ENCODE measurements around the gene ZFYVE19. TPM values are rescaled to one million over a fixed set of nuclear protein-coding genes. Genes with fewer than 3 reads are reported as not detected.

ZFYVE19 gene
- total RNA-seq, 1 experiment from 2014 or later = 39.5 TPM

DNA sequence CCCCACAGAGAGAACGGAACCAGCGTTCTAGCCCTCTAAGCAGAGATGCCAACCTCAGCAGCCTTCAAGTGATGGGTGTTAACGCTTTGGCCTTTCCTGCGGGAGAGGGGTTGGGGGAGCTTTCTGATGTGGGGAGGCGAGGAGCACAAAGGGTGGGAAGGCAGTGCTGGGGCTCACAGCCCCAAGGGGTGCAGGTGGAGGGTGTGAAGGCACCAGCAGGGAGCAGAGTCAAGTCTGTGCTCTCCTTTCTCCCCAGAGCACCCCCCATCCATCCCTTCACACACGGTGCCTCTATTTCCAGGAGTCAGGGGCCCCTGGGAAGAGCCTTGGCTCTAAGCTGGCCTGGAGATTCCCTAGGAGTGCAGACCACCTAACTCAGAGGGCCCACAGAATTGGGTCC is 33.0 kb upstream of the ZFYVE19 start:
- in situ Hi-C loops (cut with HindIII; ENCODE audit: low pct_unique_long_range_greater_than_20kb, low sequenced_read_pairs) = no loop called here
- H3K36me3 ChIP-seq (ENCODE audit: control insufficient read depth, insufficient read depth, low read length) = no peaks in the 10 kb centered on the region

DNA sequence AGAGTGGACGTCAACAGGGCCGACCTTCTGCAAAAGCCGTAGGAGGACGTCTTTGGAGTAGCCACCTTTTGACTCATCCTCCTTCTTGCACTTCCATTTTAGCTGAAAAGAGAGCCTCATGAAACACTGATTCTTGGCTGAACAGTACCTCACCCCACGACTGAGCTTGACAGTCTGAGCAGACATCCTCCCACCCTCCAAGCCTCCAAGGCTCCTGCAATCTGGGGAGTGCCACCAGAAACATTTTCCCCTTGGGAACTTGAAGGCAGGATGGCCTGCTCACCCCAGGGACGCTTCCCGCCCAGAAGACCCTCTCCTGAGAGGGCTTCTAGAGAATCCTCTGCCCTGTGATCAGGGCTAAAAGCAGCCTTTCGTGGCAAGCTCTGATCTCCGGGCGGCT is 31.9 kb upstream of the ZFYVE19 start:
- intact Hi-C loops (cut with micrococcal nuclease; ENCODE audit: unreplicated experiment) (no loop called here), in situ Hi-C loops (cut with HindIII; ENCODE audit: low pct_unique_long_range_greater_than_20kb, low sequenced_read_pairs) (loop anchor here (25.0 kb wide), 1 partner anchor 138 kb away; no protein-coding TSS in a partner anchor)
- TF ChIP-seq TCF7L2 (IDR thresholded peaks at IDR 0.05; ENCODE audit: low read depth, low read length) (no peak), SIN3A (IDR thresholded peaks at IDR 0.05; ENCODE audit: borderline replicate concordance, insufficient read depth, low read depth, low read length) (no peak), POLR2AphosphoS5 (IDR thresholded peaks at IDR 0.05; ENCODE audit: low read depth, low read length) (no peak)
- TF ChIP-seq, protein P1, sequence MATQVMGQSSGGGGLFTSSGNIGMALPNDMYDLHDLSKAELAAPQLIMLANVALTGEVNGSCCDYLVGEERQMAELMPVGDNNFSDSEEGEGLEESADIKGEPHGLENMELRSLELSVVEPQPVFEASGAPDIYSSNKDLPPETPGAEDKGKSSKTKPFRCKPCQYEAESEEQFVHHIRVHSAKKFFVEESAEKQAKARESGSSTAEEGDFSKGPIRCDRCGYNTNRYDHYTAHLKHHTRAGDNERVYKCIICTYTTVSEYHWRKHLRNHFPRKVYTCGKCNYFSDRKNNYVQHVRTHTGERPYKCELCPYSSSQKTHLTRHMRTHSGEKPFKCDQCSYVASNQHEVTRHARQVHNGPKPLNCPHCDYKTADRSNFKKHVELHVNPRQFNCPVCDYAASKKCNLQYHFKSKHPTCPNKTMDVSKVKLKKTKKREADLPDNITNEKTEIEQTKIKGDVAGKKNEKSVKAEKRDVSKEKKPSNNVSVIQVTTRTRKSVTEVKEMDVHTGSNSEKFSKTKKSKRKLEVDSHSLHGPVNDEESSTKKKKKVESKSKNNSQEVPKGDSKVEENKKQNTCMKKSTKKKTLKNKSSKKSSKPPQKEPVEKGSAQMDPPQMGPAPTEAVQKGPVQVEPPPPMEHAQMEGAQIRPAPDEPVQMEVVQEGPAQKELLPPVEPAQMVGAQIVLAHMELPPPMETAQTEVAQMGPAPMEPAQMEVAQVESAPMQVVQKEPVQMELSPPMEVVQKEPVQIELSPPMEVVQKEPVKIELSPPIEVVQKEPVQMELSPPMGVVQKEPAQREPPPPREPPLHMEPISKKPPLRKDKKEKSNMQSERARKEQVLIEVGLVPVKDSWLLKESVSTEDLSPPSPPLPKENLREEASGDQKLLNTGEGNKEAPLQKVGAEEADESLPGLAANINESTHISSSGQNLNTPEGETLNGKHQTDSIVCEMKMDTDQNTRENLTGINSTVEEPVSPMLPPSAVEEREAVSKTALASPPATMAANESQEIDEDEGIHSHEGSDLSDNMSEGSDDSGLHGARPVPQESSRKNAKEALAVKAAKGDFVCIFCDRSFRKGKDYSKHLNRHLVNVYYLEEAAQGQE (IDR thresholded peaks at IDR 0.05; ENCODE audit: insufficient read depth in 1 of 2, low read depth in 2 of 2, low read length in 1 of 2) = no peak
- TF ChIP-seq, protein P2, sequence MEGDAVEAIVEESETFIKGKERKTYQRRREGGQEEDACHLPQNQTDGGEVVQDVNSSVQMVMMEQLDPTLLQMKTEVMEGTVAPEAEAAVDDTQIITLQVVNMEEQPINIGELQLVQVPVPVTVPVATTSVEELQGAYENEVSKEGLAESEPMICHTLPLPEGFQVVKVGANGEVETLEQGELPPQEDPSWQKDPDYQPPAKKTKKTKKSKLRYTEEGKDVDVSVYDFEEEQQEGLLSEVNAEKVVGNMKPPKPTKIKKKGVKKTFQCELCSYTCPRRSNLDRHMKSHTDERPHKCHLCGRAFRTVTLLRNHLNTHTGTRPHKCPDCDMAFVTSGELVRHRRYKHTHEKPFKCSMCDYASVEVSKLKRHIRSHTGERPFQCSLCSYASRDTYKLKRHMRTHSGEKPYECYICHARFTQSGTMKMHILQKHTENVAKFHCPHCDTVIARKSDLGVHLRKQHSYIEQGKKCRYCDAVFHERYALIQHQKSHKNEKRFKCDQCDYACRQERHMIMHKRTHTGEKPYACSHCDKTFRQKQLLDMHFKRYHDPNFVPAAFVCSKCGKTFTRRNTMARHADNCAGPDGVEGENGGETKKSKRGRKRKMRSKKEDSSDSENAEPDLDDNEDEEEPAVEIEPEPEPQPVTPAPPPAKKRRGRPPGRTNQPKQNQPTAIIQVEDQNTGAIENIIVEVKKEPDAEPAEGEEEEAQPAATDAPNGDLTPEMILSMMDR (IDR thresholded peaks at IDR 0.05) = no peak
- H3K27me3 ChIP-seq (ENCODE audit: control insufficient read depth, insufficient read depth, low read length) = no peaks in the 10 kb centered on the region
- H3K4me1 ChIP-seq (ENCODE audit: control insufficient read depth, insufficient read depth, low read length) = peaks cover 4% of the 10 kb centered on the region; the same call in 1 of the 2 replicates
- H3K36me3 ChIP-seq (ENCODE audit: control insufficient read depth, insufficient read depth, low read length) = no peaks in the 10 kb centered on the region; the same call in 1 of the 2 replicates
- H3K9me3 ChIP-seq (ENCODE audit: control insufficient read depth, insufficient read depth, low read depth, low read length) = no peaks in the 10 kb centered on the region
- BruUV-seq (replicated peaks) = no TSS peak
- ChIA-PET CTCF (no interaction called here), POLR2A (no interaction called here)
- ATAC-seq = no peak
- H3K27ac ChIP-seq (ENCODE audit: low read length) = no peak overlapping the region
- no peak overlapping the region for H3K4me3 ChIP-seq (ENCODE audit: low read depth in 2 of 2, low read length in 2 of 2)
- DNase-seq (ENCODE audit: low read depth, low spot score) = no peak

More for the DNA sequence above, 33.0 kb upstream of the ZFYVE19 start:
- TF ChIP-seq SIN3A (IDR thresholded peaks at IDR 0.05; ENCODE audit: borderline replicate concordance, insufficient read depth, low read depth, low read length) (no peak), TCF7L2 (IDR thresholded peaks at IDR 0.05; ENCODE audit: low read depth, low read length) (no peak), POLR2AphosphoS5 (IDR thresholded peaks at IDR 0.05; ENCODE audit: low read depth, low read length) (no peak)
- TF ChIP-seq, protein P2 (IDR thresholded peaks at IDR 0.05) = no peak
- no peaks in the 10 kb centered on the region for H3K9me3 ChIP-seq (ENCODE audit: control insufficient read depth, insufficient read depth, low read depth, low read length)
- no peak overlapping the region for H3K27ac ChIP-seq (ENCODE audit: low read length)
- ATAC-seq (no peak), DNase-seq (ENCODE audit: low read depth, low spot score) (no peak)
- H3K27me3 ChIP-seq (ENCODE audit: control insufficient read depth, insufficient read depth, low read length) = no peaks in the 10 kb centered on the region
- peaks cover 11% of the 10 kb centered on the region; the same call in 1 of the 2 replicates for H3K4me1 ChIP-seq (ENCODE audit: control insufficient read depth, insufficient read depth, low read length)
- H3K4me3 ChIP-seq (ENCODE audit: low read depth in 2 of 2, low read length in 2 of 2) = no peak overlapping the region
- CTCF ChIA-PET = no interaction called here
- intact Hi-C loops (cut with micrococcal nuclease; ENCODE audit: unreplicated experiment) = no loop called here
- POLR2A ChIA-PET = no interaction called here
- no TSS peak for BruUV-seq (replicated peaks)

Measured in Panc1 (cell line).